Measurements from ENCODE around the gene C11orf87. TPM values are rescaled to one million over a fixed set of nuclear protein-coding genes. Genes with fewer than 3 reads are reported as not detected.
A peak's percentile ranks its signal among the peaks of the same experiment; 100 is the strongest.

The C11orf87 gene
- total RNA-seq, 4 donors from 2014 or later = 0.16 TPM; not detected in 3

GRCh38 chr11:109416601-109417000, 5.4 kb upstream of the C11orf87 start:
- 54% methylated on average over 2 of the region's 2 CpGs for WGBS
- TF ChIP-seq EP300 (IDR thresholded peaks at IDR 0.05) = no peak
- TF ChIP-seq CTCF (IDR thresholded peaks at IDR 0.05) = no peak
- no peak for TF ChIP-seq POLR2A (IDR thresholded peaks at IDR 0.05)
- no peak for TF ChIP-seq POLR2AphosphoS5 (IDR thresholded peaks at IDR 0.05)
- H3K4me3 ChIP-seq = no peak overlapping the region
- no peak overlapping the region for H3K27ac ChIP-seq
- H3K36me3 ChIP-seq = no peaks in the 10 kb centered on the region
- H3K9me3 ChIP-seq = no peaks in the 10 kb centered on the region
- no peaks in the 10 kb centered on the region for H3K4me1 ChIP-seq
- peaks cover 17% of the 10 kb centered on the region for H3K27me3 ChIP-seq
- DNase-seq (ENCODE audit: low spot score in 2 of 2) = no peak

GRCh38 chr11:109422870-109423465, 978 bp downstream of the C11orf87 start:
- TF ChIP-seq EP300 (IDR thresholded peaks at IDR 0.05) = no peak
- TF ChIP-seq CTCF (IDR thresholded peaks at IDR 0.05) = no peak
- TF ChIP-seq POLR2A (IDR thresholded peaks at IDR 0.05) = no peak
- TF ChIP-seq POLR2AphosphoS5 (IDR thresholded peaks at IDR 0.05) = no peak
- Histone ChIP-seq H3K36me3 (no peaks in the 10 kb centered on the region), H3K27ac (no peak overlapping the region), H3K9me3 (no peaks in the 10 kb centered on the region), H3K4me3 (peak overlapping the region; percentile 36), H3K4me1 (peaks cover 19% of the 10 kb centered on the region), H3K27me3 (peaks cover 50% of the 10 kb centered on the region)
- DNase-seq (ENCODE audit: low spot score in 2 of 2) = no peak
- WGBS = 6% methylated on average over 33 of the region's 43 CpGs

GRCh38 chr11:109423466-109424190, 1.6 kb downstream of the C11orf87 start:
- no peak overlapping the region for H3K27ac ChIP-seq
- H3K27me3 ChIP-seq = peaks cover 50% of the 10 kb centered on the region
- peaks cover 19% of the 10 kb centered on the region for H3K4me1 ChIP-seq
- no peaks in the 10 kb centered on the region for H3K36me3 ChIP-seq
- DNase-seq (ENCODE audit: low spot score in 2 of 2) = no peak
- H3K4me3 ChIP-seq = peak overlapping the region; percentile 36
- 28% methylated on average over 29 of the region's 45 CpGs for WGBS
- TF ChIP-seq EP300 (IDR thresholded peaks at IDR 0.05) (no peak), POLR2AphosphoS5 (IDR thresholded peaks at IDR 0.05) (no peak), CTCF (IDR thresholded peaks at IDR 0.05) (no peak), POLR2A (IDR thresholded peaks at IDR 0.05) (no peak)
- H3K9me3 ChIP-seq = no peaks in the 10 kb centered on the region

- Histone ChIP-seq H3K27ac (no peak overlapping the region), H3K4me3 (no peak overlapping the region), H3K27me3 (peaks cover 47% of the 10 kb centered on the region), H3K4me1 (peaks cover 19% of the 10 kb centered on the region), H3K9me3 (no peaks in the 10 kb centered on the region), H3K36me3 (no peaks in the 10 kb centered on the region)
- DNase-seq (ENCODE audit: low spot score in 2 of 2) = no peak
- no peak for TF ChIP-seq EP300 (IDR thresholded peaks at IDR 0.05)
- no peak for TF ChIP-seq POLR2AphosphoS5 (IDR thresholded peaks at IDR 0.05)
- TF ChIP-seq CTCF (IDR thresholded peaks at IDR 0.05) = no peak
- no peak for TF ChIP-seq POLR2A (IDR thresholded peaks at IDR 0.05)
- 28% methylated on average over 10 of the region's 10 CpGs for WGBS
Observed at GRCh38 chr11:109424901-109425300, 2.9 kb downstream of the C11orf87 start.

- H3K4me1 ChIP-seq = peaks cover 19% of the 10 kb centered on the region
- TF ChIP-seq POLR2AphosphoS5 (IDR thresholded peaks at IDR 0.05) = no peak
- WGBS = 59% methylated on average over 2 of the region's 2 CpGs
- H3K36me3 ChIP-seq = no peaks in the 10 kb centered on the region
- no peak overlapping the region for H3K4me3 ChIP-seq
- no peak overlapping the region for H3K27ac ChIP-seq
- DNase-seq (ENCODE audit: low spot score in 2 of 2) = no peak
- peaks cover 40% of the 10 kb centered on the region for H3K27me3 ChIP-seq
- H3K9me3 ChIP-seq = no peaks in the 10 kb centered on the region
Observed at GRCh38 chr11:109425554-109425953, 3.6 kb downstream of the C11orf87 start.

All from suprapubic skin (tissue), 4 donors.